Measurements from ENCODE around the gene ZNF566. TPM values are rescaled to one million over a fixed set of nuclear protein-coding genes. Genes with fewer than 3 reads are reported as not detected.

ZNF566 gene
- total and polyA plus RNA-seq, 2 of the 4 experiments (the other 2 are of a cell fraction) = 3.0 to 4.8 TPM

DNA sequence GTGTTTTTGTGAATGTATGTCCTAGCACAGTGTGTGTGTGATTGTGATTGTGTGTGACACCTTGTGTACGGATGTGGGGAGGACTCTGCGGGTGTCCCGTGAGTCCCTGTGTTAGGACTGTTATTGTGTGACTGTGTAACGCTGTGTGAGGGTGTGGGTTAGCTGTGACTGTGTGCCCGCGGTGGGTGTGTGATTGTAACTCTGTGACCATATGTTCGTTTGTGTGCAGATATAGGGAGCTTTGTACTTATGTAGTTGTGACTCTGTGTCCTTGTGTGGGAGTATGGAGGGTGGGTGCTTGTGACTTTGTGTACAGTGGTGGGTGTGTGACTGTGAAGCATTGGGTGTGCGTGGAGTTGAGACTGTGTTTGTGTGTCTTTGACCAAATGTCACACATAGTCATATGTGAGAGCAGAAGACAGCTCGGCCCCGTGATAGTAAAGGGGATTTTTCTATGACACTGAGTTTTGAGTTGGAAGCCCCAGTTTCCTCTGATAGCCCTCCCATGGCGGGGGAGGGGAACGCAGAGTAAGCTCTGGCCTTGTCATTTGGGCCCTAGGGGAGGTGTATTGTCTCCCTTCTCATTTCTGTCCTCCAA lies 39.7 kb upstream of the ZNF566 start (continued):
- no peak for TF ChIP-seq RFX5 (IDR thresholded peaks at IDR 0.05; ENCODE audit: low read depth, low read length)

- peak within 1 kb of the TSS; percentile 92 for H3K27ac ChIP-seq (ENCODE audit: insufficient read depth, low read length)
- H2AK9ac ChIP-seq (replicated peaks; ENCODE audit: low read depth, low read length, poor library complexity) = peak within 1 kb of the TSS; percentile 78
- H3K79me1 ChIP-seq (ENCODE audit: low read depth in 1 of 2, low read length in 2 of 2) = peaks cover 16 to 24% of the 10 kb centered on the region in 2 experiments
- H3K4me1 ChIP-seq (ENCODE audit: control insufficient read depth, insufficient read depth, low read length) = 0 out of 2 replicates have a peak, but pooled peaks cover 1% of the 10 kb centered on the region
- peak within 1 kb of the TSS; percentile 96 for H2BK120ac ChIP-seq (ENCODE audit: low read depth, low read length)
- dilution Hi-C loops (cut with HindIII; ENCODE audit: low sequenced_read_pairs, unreplicated experiment) (no loop called here), intact Hi-C loops (cut with micrococcal nuclease) (no loop called here), in situ Hi-C loops (cut with MboI; ENCODE audit: low sequenced_read_pairs) (no loop called here)
- H3K14ac ChIP-seq (replicated peaks; ENCODE audit: low read depth, low read length) = peak within 1 kb of the TSS; percentile 98
- peak within 1 kb of the TSS; percentile 72 for H2BK20ac ChIP-seq (ENCODE audit: low read depth, low read length)
- peak within 1 kb of the TSS; percentile 96; the same call in 1 of the 3 replicates for H2BK15ac ChIP-seq (ENCODE audit: low read depth, low read length)
- DNase-seq (peak; percentile 97), ATAC-seq (ENCODE audit: low read depth) (peak; percentile 95)
- peak within 1 kb of the TSS; percentile 97 for H3K23ac ChIP-seq (ENCODE audit: low read depth, low read length)
- ChIA-PET POLR2A (ENCODE audit: unreplicated experiment) (no interaction called here), CTCF (interaction anchor here (0.6 kb wide), 1 partner anchor 148 kb away, joined by 3 read pairs; no protein-coding TSS in a partner anchor)
- BruUV-seq (replicated peaks) = no TSS peak
- 1% methylated on average over 19 of the region's 55 CpGs; no CpG with 5 or more reads in 1 of the 2 experiments for WGBS, 2 experiments (ENCODE audit: extremely low coverage in 2 of 2, insufficient read length in 1 of 2)
- peak within 1 kb of the TSS; percentile 88 for H2BK5ac ChIP-seq (ENCODE audit: low read depth, low read length, poor library complexity, severe bottlenecking)
- peak within 1 kb of the TSS; percentile 98 for H3K4ac ChIP-seq (ENCODE audit: low read depth, low read length)
- H3K9me1 ChIP-seq (ENCODE audit: insufficient read depth, low read length) = peaks cover 4% of the 10 kb centered on the region; the same call in 1 of the 2 replicates
- H3K18ac ChIP-seq (ENCODE audit: low read depth, low read length) = peak within 1 kb of the TSS; percentile 96
- H3K9ac ChIP-seq (ENCODE audit: low read depth, low read length) = peak within 1 kb of the TSS; percentile 95
- H3K36me3 ChIP-seq (ENCODE audit: control insufficient read depth, insufficient read depth, low read length) = peaks cover 9% of the 10 kb centered on the region; the same call in 1 of the 2 replicates
- H3K4me2 ChIP-seq (ENCODE audit: low read depth, low read length) = peak within 1 kb of the TSS; percentile 98
- H3K9me3 ChIP-seq (ENCODE audit: control insufficient read depth, insufficient read depth, low read length) = peaks cover 17% of the 10 kb centered on the region
- H2AK5ac ChIP-seq (ENCODE audit: low read depth, low read length) = peak within 1 kb of the TSS; percentile 76
- H3K4me3 ChIP-seq (ENCODE audit: insufficient read depth, low read depth, low read length) = peak within 1 kb of the TSS; percentile 82
- H4K91ac ChIP-seq (ENCODE audit: insufficient read depth, low read depth, low read length) = peak within 1 kb of the TSS; percentile 95
- peak within 1 kb of the TSS; percentile 98 for H4K5ac ChIP-seq (ENCODE audit: low read depth, low read length)
- peak within 1 kb of the TSS; percentile 94 to 100 for H4K8ac ChIP-seq (ENCODE audit: low read depth in 2 of 2, low read length in 2 of 2)
- no peaks in the 10 kb centered on the region for H3K27me3 ChIP-seq (ENCODE audit: control insufficient read depth, insufficient read depth, low read length)
- peak within 1 kb of the TSS; percentile 92 for H3K56ac ChIP-seq (ENCODE audit: extremely low read depth, insufficient read depth, low read length)
- peak within 1 kb of the TSS; percentile 99 for H2AFZ ChIP-seq (replicated peaks; ENCODE audit: low read length, poor library complexity)
- no peaks in the 10 kb centered on the region for H4K20me1 ChIP-seq (ENCODE audit: insufficient read depth, low read length)
- TF ChIP-seq RAD21 (IDR thresholded peaks at IDR 0.05; ENCODE audit: low read length) (no peak), MAZ (IDR thresholded peaks at IDR 0.05; ENCODE audit: borderline replicate concordance, low read depth, low read length) (peak; percentile 93), CTCF (conservative IDR thresholded peaks at IDR 0.05; ENCODE audit: low read depth, low read length) (0 out of 2 replicates have a peak, but pooled peaks have one; percentile 5), FOS (IDR thresholded peaks at IDR 0.05; ENCODE audit: low read depth, low read length) (no peak), CEBPB (IDR thresholded peaks at IDR 0.05; ENCODE audit: low read depth, low read length) (no peak), NFE2L2 (IDR thresholded peaks at IDR 0.05; ENCODE audit: low read depth, low read length) (no peak), RCOR1 (IDR thresholded peaks at IDR 0.05; ENCODE audit: insufficient replicate concordance, low read length) (no peak), MAFK (IDR thresholded peaks at IDR 0.05; ENCODE audit: low read depth, low read length) (peak; percentile 15; the same call in 1 of the 2 replicates), ELK1 (IDR thresholded peaks at IDR 0.05; ENCODE audit: borderline replicate concordance, low read depth, low read length) (no peak), CHD1 (IDR thresholded peaks at IDR 0.05; ENCODE audit: low read depth, low read length) (no peak), POLR2A (IDR thresholded peaks at IDR 0.05; ENCODE audit: low read depth, low read length) (peak; percentile 70), RFX5 (IDR thresholded peaks at IDR 0.05; ENCODE audit: low read depth, low read length) (no peak), BHLHE40 (IDR thresholded peaks at IDR 0.05; ENCODE audit: low read depth, low read length) (peak; percentile 94)
Measured at GRCh38 chr19:36528194-36528920, 39.0 kb upstream of the ZNF566 start, which contains the start of gene ZNF260. Gene ZNF260, minus strand, starts transcription at chr19:36528271. Its CDS starts 13,033 bp downstream, at chr19:36515238.

Data from IMR-90 (cell line).